HFFc6 (cell line): ENCODE data around the gene ADD3. TPM values are rescaled to one million over a fixed set of nuclear protein-coding genes. Genes with fewer than 3 reads are reported as not detected.

Experiments used
- DNase-seq: peaks from one replicate; pipeline ENCODE4 v3.0.0-alpha.2; 2018
- H3K27ac Mint-ChIP-seq: 2 replicates; pipeline ENCODE4 v1.8.0; 2020; ENCODE audit warnings: mild to moderate bottlenecking, mixed read lengths
- H3K27me3 Mint-ChIP-seq: 2 replicates; pipeline ENCODE4 v1.8.0; 2021; ENCODE audit warnings: mild to moderate bottlenecking, moderate library complexity, mixed read lengths; ENCODE audit not compliant: insufficient read depth
- H3K36me3 Mint-ChIP-seq: 2 replicates; pipeline ENCODE4 v1.8.0; 2021; ENCODE audit warnings: low read depth, mixed read lengths
- H3K4me1 Mint-ChIP-seq: 2 replicates; pipeline ENCODE4 v1.8.0; 2020; ENCODE audit warnings: low read depth, mixed read lengths
- H3K4me3 Mint-ChIP-seq: 2 replicates; pipeline ENCODE4 v1.8.0; 2020; ENCODE audit warnings: mild to moderate bottlenecking, moderate library complexity, mixed read lengths
- H3K9me3 Mint-ChIP-seq: 2 replicates; pipeline ENCODE4 v1.8.0; 2020; ENCODE audit warnings: mild to moderate bottlenecking, mixed read lengths
- total RNA-seq, 6 experiments: library from RNA; stranded (reverse); fragmentation: NEBNext Ultra II Directional; extraction: Animal tissue kit (Norgen Biotek cat#: 25700); gene quantifications; 2 replicates in 1 of 6; 3 replicates in 5 of 6; pipeline ENCODE4 v1.2.3, GENCODE V29; 2021
- TF ChIP-seq, protein P1 (sequence below): fragments of 200-600 bp; sonication (generic); IDR thresholded peaks from 2 replicates; pipeline ENCODE4 v1.5.0; 2021; ENCODE audit warnings: antibody characterized with exemption, mild to moderate bottlenecking

ADD3 gene
- total RNA-seq, 6 experiments from 2014 or later, result 46.4 to 57.4 (median 51.5) TPM

GRCh38 chr10:109978481-109978880 lies 29.3 kb upstream of the ADD3 start:
- H3K4me3 Mint-ChIP-seq, result peak overlapping the region; percentile 80
- 0 out of 2 replicates have a peak, but pooled peaks cover 2% of the 10 kb centered on the region for H3K27me3 Mint-ChIP-seq
- no peaks in the 10 kb centered on the region for H3K9me3 Mint-ChIP-seq
- TF ChIP-seq, protein P1, sequence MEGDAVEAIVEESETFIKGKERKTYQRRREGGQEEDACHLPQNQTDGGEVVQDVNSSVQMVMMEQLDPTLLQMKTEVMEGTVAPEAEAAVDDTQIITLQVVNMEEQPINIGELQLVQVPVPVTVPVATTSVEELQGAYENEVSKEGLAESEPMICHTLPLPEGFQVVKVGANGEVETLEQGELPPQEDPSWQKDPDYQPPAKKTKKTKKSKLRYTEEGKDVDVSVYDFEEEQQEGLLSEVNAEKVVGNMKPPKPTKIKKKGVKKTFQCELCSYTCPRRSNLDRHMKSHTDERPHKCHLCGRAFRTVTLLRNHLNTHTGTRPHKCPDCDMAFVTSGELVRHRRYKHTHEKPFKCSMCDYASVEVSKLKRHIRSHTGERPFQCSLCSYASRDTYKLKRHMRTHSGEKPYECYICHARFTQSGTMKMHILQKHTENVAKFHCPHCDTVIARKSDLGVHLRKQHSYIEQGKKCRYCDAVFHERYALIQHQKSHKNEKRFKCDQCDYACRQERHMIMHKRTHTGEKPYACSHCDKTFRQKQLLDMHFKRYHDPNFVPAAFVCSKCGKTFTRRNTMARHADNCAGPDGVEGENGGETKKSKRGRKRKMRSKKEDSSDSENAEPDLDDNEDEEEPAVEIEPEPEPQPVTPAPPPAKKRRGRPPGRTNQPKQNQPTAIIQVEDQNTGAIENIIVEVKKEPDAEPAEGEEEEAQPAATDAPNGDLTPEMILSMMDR, result peak; percentile 94
- no peaks in the 10 kb centered on the region for H3K36me3 Mint-ChIP-seq
- DNase-seq, result peak; percentile 69
- peak overlapping the region; percentile 80 for H3K27ac Mint-ChIP-seq
- H3K4me1 Mint-ChIP-seq, result peaks cover 72% of the 10 kb centered on the region

GRCh38 chr10:109979215-109979614 lies 28.6 kb upstream of the ADD3 start:
- TF ChIP-seq, protein P1, result no peak
- Mint-ChIP-seq H3K4me3 (peak overlapping the region; percentile 80), H3K36me3 (no peaks in the 10 kb centered on the region), H3K4me1 (peaks cover 72% of the 10 kb centered on the region), H3K27ac (peak overlapping the region; percentile 80; the same call in 1 of the 2 replicates), H3K9me3 (no peaks in the 10 kb centered on the region), H3K27me3 (0 out of 2 replicates have a peak, but pooled peaks cover 2% of the 10 kb centered on the region)
- DNase-seq, result no peak

DNA sequence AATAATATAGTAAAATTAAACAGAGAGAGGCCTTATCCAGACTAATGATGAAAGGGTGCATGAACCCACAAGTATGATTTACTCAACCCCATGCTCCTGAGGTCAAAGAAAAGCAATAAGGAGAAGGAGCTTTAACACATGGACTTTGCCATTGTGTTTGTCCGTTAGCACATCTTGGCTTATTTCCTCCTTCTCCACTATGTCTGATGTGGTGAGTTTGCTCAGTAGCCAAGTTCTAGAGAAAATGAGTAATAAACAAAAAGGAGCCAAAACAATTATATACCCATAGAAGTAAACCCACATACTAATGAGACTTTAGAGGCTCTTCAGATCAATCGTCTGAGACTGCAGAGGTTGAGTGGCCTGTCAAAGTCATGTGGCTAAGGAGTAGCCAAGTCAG lies 26.1 kb upstream of the ADD3 start:
- H3K4me1 Mint-ChIP-seq, result peaks cover 62% of the 10 kb centered on the region
- peaks cover 6% of the 10 kb centered on the region; the same call in 1 of the 2 replicates for H3K36me3 Mint-ChIP-seq
- TF ChIP-seq, protein P1, result no peak
- no peak for DNase-seq
- peak overlapping the region; percentile 45; the same call in 1 of the 2 replicates for H3K4me3 Mint-ChIP-seq
- H3K27ac Mint-ChIP-seq, result peak overlapping the region; percentile 53; the same call in 1 of the 2 replicates
- H3K9me3 Mint-ChIP-seq, result no peaks in the 10 kb centered on the region; the same call in 1 of the 2 replicates
- H3K27me3 Mint-ChIP-seq, result 0 out of 2 replicates have a peak, but pooled peaks cover 2% of the 10 kb centered on the region

DNA sequence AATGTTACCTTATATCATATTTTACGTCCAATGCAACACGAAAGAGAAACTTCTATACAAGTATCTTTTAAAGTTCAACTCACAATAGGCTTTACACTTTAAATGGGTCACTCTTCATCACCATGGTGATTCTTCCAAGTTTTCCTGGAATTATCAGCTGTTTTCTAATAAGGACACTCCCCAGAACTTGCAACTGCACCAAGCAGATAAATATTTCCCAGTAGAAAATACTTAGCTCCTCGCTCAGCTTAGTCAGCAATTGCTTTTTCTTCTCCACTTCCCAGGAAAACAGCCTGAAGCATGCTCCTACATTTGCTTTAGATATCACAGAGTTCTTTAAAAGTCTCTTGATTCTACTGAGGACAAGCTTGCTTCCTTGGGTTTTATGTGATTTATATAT lies 25.7 kb upstream of the ADD3 start:
- Mint-ChIP-seq H3K4me3 (peak overlapping the region; percentile 45; the same call in 1 of the 2 replicates), H3K27ac (peak overlapping the region; percentile 53; the same call in 1 of the 2 replicates), H3K4me1 (peaks cover 61% of the 10 kb centered on the region), H3K27me3 (0 out of 2 replicates have a peak, but pooled peaks cover 2% of the 10 kb centered on the region), H3K9me3 (no peaks in the 10 kb centered on the region; the same call in 1 of the 2 replicates), H3K36me3 (peaks cover 6% of the 10 kb centered on the region; the same call in 1 of the 2 replicates)
- no peak for DNase-seq
- TF ChIP-seq, protein P1, result no peak

DNA sequence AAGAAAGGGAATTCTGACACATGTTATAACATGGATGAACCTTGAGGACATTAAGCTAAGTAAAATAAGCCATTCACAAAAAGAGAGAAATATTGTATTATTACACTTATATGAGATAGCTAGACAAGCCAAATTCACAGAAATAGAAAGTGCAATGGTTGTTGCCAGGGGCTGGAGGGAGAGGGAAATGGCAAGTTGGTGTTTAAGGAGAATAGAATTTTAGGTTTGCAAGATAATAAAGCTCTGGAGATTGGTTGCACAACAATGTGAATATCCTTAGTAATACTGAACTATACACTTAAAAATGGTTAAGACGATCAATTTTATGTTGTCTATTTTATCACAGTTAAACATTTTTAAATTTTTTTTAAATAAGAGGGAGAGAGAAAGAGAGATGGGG lies 25.0 kb upstream of the ADD3 start:
- no peak for DNase-seq
- Mint-ChIP-seq H3K27ac (no peak overlapping the region), H3K4me1 (peaks cover 61% of the 10 kb centered on the region), H3K9me3 (no peaks in the 10 kb centered on the region; the same call in 1 of the 2 replicates), H3K4me3 (no peak overlapping the region), H3K27me3 (0 out of 2 replicates have a peak, but pooled peaks cover 2% of the 10 kb centered on the region), H3K36me3 (peaks cover 6% of the 10 kb centered on the region; the same call in 1 of the 2 replicates)
- TF ChIP-seq, protein P1, result no peak
